RWPE1 (cell line): Measurements from ENCODE around the gene HOXC10.

ENCODE experiments used
- CTCF ChIA-PET: fragments of 350-600 bp; sonication (Branson Sonifier 250); formaldehyde crosslinking; extraction: SDS; loops from one replicate; lab custom pipeline; 2021; lab: Yijun Ruan, JAX
- POLR2A ChIA-PET: fragments of 400-600 bp; formaldehyde crosslinking; extraction: SDS; loops from one replicate; lab custom pipeline; 2020; ENCODE audit warnings: antibody characterized with exemption; ENCODE audit not compliant: low non-redundant PET; lab: Yijun Ruan, JAX
- DNase-seq: peaks from one replicate; pipeline ENCODE4 v3.0.0; 2012; ENCODE audit warnings: low spot score
- H3K27ac ChIP-seq: fragments of 450-650 bp; 2 replicates; pipeline ENCODE4 v1.5.1; 2017
- CTCF ChIP-seq: fragments of 450-650 bp; conservative IDR thresholded peaks from 2 replicates; pipeline ENCODE4 v1.5.1; 2017; ENCODE audit warnings: low read depth, mild to moderate bottlenecking

Gene HOXC10

DNA sequence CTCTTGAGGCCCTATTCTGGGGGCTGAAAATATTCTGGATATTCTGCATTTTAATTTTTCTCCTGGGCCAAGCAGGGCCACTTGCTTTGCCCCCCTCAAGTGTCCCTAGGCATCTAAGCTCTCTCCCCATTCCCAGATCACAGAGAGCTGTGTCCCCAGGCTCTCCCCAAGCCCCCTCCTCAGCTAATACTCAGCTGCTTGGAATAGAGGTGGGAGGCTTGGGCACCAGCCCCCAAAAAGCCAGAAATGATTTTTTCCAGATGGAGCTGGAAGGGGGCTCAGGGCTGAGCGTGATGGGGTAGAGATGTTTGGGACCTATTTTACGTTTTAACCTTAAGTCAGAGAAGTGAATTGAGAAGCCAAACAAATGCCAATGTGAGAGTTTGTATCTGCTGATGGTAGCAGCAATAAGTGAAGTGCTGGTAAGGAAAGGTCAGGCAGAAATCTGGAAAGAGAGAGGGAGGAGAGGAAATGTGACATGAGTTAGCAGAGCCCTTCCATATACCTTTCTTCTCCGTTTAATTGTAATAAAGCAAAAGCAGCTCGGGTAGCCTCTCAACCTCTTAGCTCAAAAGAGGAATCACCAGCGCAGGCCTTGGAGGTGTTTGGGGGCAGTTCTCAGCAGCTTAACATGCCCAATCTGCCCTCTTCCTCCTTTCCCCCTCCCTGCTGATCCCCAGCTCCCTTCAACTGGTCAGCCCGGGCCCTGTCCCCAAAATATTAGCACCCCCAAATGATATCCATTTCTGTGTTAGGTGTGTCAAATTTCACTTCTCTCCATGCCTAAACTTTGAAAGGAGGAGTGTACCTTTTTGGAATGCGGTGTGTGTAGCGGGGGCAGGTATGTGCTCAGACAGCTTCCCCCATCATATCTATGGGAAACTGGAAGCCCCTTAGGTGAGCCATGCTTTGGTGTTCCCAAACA is 38.3 kb downstream of the HOXC10 start:
- POLR2A ChIA-PET: no interaction called here
- CTCF ChIA-PET: interaction anchor here (0.6 to 2.1 kb wide), 3 partner anchors 9 to 193 kb away, joined by 4 to 10 read pairs (median 6); no protein-coding TSS in a partner anchor
- DNase-seq: no peak
- H3K27ac ChIP-seq: no peak overlapping the region
- no peak for TF ChIP-seq CTCF

GRCh38 chr12:54024127-54024526 is 39.2 kb downstream of the HOXC10 start:
- DNase-seq: no peak
- no peak for TF ChIP-seq CTCF
- CTCF ChIA-PET: interaction anchor here (0.5 to 1.9 kb wide), 5 partner anchors 9 to 191 kb away, joined by 3 to 8 read pairs (median 4); partner anchors contain the start of gene HOXC5
- no peak overlapping the region for H3K27ac ChIP-seq
- POLR2A ChIA-PET: interaction anchor here (0.6 kb wide), 1 partner anchor 358 kb away, joined by 7 read pairs; no protein-coding TSS in a partner anchor

DNA sequence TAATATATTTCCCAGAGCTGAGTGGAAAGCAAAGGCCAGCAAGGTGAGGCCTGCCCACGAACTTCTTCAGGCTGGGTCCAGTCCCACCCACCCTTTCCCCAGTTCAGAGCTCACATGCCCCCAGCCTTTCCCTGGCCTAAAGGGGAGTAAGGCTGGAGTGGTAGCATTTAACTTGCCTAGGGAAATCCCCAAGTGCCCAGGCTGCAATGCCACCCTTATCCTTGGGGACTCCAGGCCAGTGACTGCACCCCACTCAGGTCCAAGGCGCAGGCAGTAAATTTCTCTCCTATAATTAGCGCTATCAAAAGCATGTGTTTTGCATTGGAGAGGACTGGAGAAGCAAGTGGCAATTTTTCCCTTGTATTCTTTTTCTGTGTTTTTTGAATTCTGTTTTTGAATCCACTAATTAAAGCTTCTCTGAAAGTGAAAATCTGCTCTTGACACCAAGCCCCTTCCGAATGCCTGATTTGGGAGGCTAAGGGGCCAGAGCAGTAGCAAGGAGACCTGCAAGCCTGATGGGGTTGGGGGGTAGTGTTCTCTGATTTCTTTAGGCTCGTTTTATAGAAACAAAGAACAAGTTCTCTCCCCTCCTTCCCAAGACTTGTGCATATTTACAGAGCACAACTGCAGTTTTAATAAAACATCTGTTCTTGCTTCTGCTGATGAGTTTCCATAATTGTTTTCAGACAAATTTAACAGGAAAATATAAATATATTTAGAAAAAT is 39.8 kb downstream of the HOXC10 start:
- no peak for TF ChIP-seq CTCF
- DNase-seq: no peak
- ChIA-PET CTCF (interaction anchor here (0.6 to 1.9 kb wide), 6 partner anchors 9 to 234 kb away, joined by 3 to 8 read pairs (median 4); no protein-coding TSS in a partner anchor), POLR2A (no interaction called here)
- H3K27ac ChIP-seq: no peak overlapping the region

GRCh38 chr12:54025499-54026405 is 40.8 kb downstream of the HOXC10 start:
- ChIA-PET POLR2A (no interaction called here), CTCF (interaction anchor here (0.6 to 1.9 kb wide), 5 partner anchors 10 to 665 kb away, joined by 3 to 8 read pairs (median 3); no protein-coding TSS in a partner anchor)
- H3K27ac ChIP-seq: no peak overlapping the region
- no peak for DNase-seq
- TF ChIP-seq CTCF: no peak

- POLR2A ChIA-PET: interaction anchor here (0.5 kb wide), 1 partner anchor 311 kb away, joined by 3 read pairs; no protein-coding TSS in a partner anchor
- CTCF ChIA-PET: interaction anchor here (0.5 to 1.8 kb wide), 6 partner anchors 21 to 280 kb away, joined by 3 to 5 read pairs (median 3); partner anchors contain the start of gene HOXC10
- H3K27ac ChIP-seq: no peak overlapping the region
These were observed 41.9 kb downstream of the HOXC10 start for GRCh38 chr12:54026640-54027441.

More at GRCh38 chr12:54026640-54027441, 41.9 kb downstream of the HOXC10 start:
- DNase-seq: no peak
- TF ChIP-seq CTCF: no peak
